NCI-H446 (cell line): ENCODE results near the gene SUSD4.

Source experiments
- DNase-seq, 2 experiments: peaks; one replicate each; lab custom pipeline; 2025; lab: John Stamatoyannopoulos, UW

The SUSD4 gene

DNA sequence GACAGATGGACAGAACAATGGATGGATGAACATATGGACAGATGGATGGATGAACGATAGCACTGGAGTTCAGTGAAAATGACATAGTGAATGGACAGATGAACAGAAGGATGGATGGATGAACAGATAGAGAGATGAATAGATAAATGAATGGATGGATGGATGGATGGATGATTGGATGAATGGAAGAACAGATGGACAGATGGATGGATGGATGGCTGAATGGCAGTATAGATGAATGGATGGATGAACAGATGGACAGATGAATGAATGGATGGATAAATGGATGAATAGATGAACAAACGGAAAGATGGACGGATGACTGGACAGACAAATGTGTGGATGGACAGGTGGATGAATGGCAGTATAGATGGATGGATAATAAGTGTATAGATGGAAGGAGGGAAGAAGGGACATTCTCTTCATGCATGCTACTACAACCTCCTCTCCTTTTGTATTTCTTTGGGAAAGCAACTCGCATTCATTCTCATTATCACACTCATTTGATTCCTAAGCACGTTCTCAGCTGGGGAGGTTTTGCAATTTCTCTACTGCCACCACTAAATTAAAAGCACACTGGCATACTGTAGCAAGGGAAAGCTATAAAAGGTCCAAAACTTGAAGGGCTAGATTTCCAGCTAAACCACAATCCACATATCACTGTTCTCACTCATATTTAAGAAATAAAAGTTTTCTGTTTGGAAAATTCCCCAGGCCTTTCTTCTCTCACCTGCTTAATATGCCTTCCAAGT lies 34.1 kb downstream of the SUSD4 start:
- peak in 1 of 2 experiments; percentile 48 for DNase-seq

DNA sequence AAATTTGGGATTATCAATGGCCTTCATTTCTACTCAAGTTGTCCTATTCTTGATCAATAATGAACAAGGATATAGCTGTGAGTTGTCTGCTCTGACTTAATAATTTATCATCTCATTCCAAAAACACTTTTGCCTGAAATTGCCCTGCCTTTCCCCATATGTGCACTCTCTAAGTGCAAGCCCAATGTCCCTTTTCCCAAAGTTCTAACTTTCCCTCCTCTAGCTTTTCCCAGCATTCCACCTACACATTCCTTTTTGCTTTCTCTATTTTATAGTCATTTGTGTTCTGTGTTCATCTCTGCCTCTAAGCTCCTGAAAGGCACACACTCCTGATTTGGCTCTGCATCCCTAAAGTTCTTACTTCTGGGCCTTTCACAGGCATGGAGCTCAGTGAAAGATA lies 34.7 kb downstream of the SUSD4 start:
- DNase-seq, result no peak

GRCh38 chr1:223328566-223328965 lies 35.4 kb downstream of the SUSD4 start:
- peak in 1 of 2 experiments; percentile 56 for DNase-seq

GRCh38 chr1:223326776-223327175 lies 37.2 kb downstream of the SUSD4 start:
- peak in 1 of 2 experiments; percentile 48 for DNase-seq

DNA sequence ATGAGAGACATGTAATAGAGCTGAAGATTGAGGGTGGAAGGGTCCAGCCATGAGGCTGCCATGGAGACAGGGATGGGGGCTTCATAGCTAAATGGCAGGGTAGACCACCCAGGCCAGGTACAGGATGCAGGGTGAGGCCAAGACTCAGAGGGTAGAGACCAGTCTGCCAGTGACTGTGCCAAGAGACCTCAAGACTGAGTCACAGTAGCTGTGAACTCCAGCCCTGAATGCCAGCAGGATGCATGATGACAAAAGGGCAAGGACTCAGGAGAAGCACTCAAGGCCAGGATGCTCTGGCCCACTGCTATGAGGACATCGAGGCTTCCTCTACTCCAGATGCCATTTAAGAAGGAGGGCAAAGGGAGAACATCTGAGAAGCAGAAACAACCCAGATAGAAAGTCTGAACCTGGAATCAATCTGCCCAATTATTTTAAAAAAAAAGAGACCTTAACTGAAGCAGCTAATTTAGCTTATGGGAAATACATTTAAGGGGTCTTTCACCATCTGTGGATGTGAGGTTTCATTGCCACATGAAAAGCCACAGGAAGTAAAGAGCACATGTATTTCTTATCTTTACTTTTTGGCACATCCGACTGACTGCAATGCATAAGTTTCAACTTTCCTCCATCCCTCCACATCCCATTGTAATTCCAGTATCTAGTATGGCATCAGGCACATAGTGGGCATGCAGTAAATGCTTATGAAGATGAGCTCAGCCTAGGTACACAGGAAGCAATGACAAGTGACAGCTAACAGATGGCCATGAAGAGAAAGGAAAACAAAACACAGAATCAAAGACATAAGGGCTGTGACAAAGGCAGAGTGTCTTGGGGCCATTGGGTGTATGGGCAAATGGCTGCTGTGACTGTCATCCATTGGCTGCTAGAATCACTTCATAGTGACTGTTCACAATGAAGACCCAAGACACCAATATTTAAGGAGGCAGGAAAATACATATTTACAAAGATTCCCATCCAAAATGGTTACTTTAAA lies 40.2 kb downstream of the SUSD4 start:
- DNase-seq, result no peak

DNA sequence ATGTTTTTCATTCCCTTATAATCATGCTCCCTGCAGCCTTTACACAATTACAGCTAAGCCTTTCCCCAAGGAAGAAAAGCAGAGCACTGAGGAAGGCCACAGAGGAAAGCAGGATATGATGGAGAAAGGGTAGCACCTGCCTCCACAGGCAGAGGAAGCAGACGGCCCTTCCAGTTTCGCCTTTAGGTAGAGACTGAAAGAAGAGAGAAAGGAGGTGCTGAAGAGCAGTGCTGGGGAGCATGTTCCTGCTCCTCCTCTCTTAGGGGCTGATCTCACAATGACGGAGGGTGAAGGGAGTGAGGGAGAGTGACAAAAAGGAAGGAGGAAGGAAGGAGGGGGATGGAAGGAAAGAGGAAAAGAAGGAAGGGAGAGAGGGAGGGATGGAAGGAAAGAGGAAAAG lies 41.1 kb downstream of the SUSD4 start:
- no peak for DNase-seq

- DNase-seq, result no peak
Observed at GRCh38 chr1:223320959-223321358, 43.0 kb downstream of the SUSD4 start.

GRCh38 chr1:223319905-223320580 lies 43.9 kb downstream of the SUSD4 start:
- DNase-seq, result no peak

DNA sequence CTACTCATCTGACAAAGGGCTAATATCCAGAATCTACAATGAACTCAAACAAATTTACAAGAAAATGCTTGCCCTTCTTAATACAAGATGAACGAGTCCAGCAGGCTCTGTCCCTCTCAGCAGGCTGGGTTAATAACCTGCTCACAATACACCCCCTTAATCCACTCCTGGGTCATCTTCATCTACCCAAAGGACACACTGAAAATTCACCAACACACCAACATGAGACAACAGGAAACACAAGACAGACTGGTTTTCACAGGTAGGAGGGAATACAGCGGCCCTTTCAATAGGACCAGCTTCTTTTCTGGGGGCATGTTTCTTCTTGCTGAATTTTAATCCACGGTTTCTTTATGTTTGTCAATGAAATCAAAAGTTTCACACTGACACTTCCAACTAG lies 44.6 kb downstream of the SUSD4 start:
- no peak for DNase-seq

DNA sequence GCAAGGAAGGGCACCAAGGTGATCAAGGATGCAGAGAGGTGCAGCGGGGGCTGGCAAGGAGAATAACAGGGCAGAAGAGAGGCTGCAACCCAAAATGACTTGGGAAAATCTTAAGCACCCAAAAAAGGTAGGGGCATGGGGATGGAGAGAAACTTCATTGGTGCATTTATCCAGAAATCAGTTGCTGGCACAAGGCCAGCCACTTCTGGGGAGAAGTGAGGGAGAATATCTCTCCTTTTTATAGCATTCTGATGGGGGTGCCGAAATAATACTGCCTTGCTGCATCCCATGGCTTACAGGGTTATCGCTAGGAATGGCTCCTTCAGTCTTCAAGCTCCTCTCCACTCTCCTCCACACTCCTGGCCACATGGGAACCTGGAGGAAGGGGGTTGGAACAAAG lies 47.9 kb downstream of the SUSD4 start:
- DNase-seq, result no peak

GRCh38 chr1:223315665-223316064 lies 48.3 kb downstream of the SUSD4 start:
- DNase-seq, result no peak

- DNase-seq, result no peak
Observed at GRCh38 chr1:223313415-223313754, 50.6 kb downstream of the SUSD4 start.

DNA sequence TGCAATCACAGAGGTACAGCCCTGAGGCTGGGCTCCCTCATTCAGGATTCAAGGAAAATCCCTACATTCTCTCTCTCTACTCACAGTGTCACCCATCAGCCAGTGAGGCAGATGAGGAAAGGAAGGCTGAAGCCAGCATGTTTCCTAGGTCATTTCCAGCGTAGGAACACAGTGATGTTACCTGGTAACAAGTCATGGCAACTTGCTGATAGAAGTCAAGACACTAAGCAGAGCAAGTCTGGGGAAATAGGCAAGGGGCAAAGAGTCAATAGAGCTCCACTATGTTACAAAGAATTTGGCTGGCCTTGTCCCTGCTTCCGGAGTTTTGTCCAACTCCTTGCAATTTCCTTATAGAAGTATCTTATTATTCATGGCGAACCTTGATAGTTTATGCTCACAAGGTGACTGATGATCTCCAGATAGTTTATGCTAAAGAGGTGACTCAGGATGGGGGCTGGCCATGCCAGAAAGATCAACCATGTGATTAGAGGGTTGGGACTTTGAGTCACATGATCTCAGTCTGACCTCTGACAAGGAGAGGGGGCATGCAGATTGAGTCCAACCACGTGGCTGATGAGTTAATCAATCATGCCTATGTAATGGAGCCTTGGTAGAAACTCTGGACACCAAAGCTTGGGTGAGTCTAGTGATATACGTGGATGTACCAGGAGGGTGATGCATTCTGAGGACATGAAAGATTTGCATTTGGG lies 51.1 kb downstream of the SUSD4 start:
- no peak for DNase-seq

DNA sequence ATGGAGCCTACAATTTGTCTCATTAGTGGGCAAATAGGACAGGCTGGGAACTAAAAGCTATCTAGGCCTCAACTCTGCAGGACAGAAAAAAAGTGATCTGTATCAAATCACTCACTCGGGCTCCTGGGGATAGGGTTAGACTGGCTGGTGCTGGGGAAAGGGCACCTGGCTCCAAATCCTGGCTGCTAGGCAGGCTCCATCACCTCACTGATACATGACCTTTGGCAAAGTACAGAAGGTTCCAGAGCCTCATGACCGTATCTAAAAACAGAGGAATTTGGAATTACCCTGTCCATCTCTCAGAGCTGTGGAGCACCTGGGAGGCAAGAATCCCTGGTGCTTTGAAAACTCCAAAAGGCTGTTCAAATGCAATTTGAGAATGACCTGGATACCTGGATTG lies 51.7 kb downstream of the SUSD4 start:
- DNase-seq, result no peak

DNA sequence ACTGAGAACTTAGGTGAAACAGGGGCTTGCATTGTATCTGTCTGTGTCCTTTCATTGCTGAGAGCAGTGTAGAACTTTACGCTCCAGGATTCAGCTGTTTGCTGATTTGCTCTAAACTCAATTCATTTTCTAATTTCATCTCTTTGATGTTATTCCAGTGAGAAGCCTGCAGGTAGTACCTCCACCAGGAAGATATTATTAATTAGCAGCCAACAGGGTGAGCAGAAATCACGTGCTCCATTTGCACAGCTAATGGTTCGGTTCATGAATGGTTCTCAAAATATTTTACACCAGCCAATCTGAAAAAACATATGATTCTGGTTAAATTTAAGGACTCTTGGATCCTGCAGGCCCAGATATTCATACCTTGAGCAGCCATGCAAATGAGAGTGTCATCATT lies 52.1 kb downstream of the SUSD4 start:
- DNase-seq, result no peak

DNA sequence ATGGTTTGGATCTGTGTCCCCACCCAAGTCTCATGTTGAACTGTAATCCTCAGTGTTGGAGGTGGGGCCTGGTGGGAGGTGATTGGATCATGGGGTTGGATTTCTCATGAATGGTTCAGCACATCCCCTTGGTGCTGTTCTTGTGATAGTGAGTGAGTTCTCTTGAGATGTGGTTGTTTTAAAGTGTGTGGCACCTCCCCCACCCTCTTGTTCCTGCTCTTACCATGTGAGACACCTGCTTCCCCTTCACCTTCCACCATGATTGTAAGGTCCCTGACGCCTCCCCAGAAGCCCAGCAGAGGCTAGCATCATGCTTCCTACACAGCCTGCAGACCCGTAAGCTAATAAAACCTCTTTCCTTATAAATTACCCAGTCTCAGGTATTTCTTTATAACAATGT lies 55.8 kb downstream of the SUSD4 start:
- DNase-seq, result no peak

DNA sequence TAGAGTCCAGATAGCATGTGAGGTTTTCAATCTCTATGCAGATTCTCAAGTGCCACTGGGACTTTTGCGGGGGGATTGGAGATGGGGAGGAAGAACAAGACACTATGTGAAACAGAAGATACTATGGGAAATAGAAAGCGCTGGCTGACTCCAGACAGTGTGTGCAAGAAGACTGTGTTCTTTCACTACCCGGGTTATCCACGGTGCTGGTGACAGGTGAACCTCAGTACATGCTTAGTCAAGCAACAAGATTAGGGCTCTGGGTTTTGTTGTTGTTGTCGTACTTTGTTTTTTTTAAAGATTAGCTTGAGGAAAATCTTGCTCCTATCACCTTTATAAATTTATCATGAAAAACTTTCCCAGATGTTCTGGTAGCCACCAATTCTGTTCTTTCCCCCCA lies 56.4 kb downstream of the SUSD4 start:
- DNase-seq, result no peak

DNA sequence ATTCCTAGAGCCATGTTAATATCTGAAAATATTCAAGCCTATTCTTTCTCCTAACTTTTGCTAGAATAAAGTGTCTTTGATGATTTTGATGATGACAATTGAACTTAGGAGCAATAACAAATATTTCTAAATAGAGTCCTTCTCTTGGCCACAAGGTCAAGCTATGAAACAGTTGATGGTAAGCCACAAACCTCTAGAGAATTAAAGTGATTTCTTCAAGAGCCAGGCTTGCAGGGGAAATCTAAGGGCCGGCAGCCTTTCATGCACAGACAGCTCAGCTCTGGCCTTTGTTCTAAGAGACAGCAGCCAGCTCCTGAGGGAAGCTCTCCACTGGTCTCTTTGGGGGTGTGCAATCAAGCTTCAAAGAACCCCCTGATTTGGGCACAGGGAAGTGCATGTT lies 59.0 kb downstream of the SUSD4 start:
- no peak for DNase-seq

DNA sequence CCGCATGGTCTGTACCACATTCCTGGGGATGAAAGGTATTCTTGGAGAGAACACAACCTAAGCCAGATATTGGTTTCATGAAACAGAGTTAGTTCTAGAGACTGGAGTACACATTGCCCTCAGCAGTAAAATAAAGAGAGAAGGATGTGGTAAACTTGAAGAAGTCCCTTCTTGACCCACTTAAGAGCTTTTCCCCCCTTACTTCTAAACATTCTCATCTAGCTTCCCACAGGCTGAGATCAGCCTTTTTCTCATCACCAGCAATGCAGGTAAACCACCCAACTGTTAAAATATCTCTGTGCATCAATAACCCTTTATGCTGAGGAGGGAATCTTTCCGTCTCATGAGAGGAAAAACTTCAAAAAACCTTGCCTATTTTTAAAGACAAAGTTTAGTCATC lies 62.6 kb downstream of the SUSD4 start:
- DNase-seq, result no peak

DNA sequence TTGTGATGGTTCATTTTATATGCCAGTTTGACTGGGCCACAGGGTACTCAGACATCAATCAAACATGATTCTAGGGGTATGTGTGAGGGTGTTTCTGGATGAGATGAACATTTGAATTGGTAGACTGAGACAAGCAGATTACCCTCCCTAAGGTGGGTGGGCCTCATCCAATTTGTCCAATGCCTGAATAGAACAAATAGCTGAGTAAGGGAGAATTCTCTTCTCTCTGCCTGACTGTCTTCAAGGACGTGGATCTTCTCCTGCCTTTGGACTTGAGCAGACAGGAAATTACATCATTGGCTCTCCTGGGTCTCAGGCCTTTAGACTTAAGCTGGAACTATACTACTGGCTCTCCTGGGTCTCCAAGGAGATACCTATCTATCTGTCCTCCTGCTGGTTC lies 64.4 kb downstream of the SUSD4 start:
- no peak for DNase-seq

DNA sequence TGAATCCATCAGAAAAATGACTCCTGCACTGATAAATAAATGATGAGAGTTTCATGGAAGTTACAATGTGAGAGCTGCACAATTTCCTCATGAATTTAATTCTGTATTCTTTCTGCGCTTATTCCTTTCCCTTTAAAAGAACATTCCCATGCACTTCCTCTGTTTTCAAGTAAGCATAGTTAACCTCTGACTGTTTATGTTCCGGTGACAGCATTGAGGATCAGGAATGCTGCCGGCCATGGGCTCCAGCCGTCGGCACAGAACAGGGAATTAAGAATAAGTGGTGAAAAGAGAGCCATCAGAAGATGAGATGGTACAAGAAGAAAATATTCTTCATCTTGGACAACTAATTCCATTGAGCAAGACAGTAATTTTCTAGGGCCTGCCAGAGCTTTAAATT lies 65.3 kb downstream of the SUSD4 start:
- no peak for DNase-seq

GRCh38 chr1:223297800-223298199 lies 66.2 kb downstream of the SUSD4 start:
- DNase-seq, result no peak
